ENCODE measurements around the gene SYNDIG1. TPM values are rescaled to one million over a fixed set of nuclear protein-coding genes. Genes with fewer than 3 reads are reported as not detected.

The SYNDIG1 gene
- polyA plus RNA-seq, 1 donor from 2014 or later, result 0.22 TPM

- Histone ChIP-seq H3K9me3 (ENCODE audit: low read length) (no peaks in the 10 kb centered on the region), H4K20me1 (ENCODE audit: insufficient read depth) (no peaks in the 10 kb centered on the region), H3K79me2 (replicated peaks; ENCODE audit: insufficient read depth, low read length) (no peaks in the 10 kb centered on the region), H3K9ac (ENCODE audit: low read length) (no peak overlapping the region), H3K27me3 (ENCODE audit: insufficient read depth, low read depth, low read length) (no peaks in the 10 kb centered on the region), H3K27ac (ENCODE audit: low read length) (no peak overlapping the region), H3K4me2 (ENCODE audit: low read length) (no peak overlapping the region), H3K36me3 (ENCODE audit: insufficient read depth, low read length) (no peaks in the 10 kb centered on the region), H2AFZ (ENCODE audit: low read depth, low read length) (no peak overlapping the region), H3K4me3 (ENCODE audit: low read length) (no peak overlapping the region), H3K9me2 (ENCODE audit: insufficient read depth, low read length) (no peaks in the 10 kb centered on the region), H3F3A (ENCODE audit: insufficient read depth, low read length, poor library complexity, severe bottlenecking) (no peaks in the 10 kb centered on the region)
- TF ChIP-seq MXI1 (conservative IDR thresholded peaks at IDR 0.05; ENCODE audit: poor library complexity, severe bottlenecking) (no peak), CTCF (IDR thresholded peaks at IDR 0.05; ENCODE audit: poor library complexity, severe bottlenecking) (no peak), TAF1 (IDR thresholded peaks at IDR 0.05; ENCODE audit: low read depth) (no peak), POLR2AphosphoS5 (IDR thresholded peaks at IDR 0.05) (no peak), RAD21 (conservative IDR thresholded peaks at IDR 0.05) (no peak), SMC3 (conservative IDR thresholded peaks at IDR 0.05; ENCODE audit: poor library complexity) (no peak), EP300 (conservative IDR thresholded peaks at IDR 0.05; ENCODE audit: poor library complexity, severe bottlenecking) (no peak), EZH2 (IDR thresholded peaks at IDR 0.05; ENCODE audit: borderline replicate concordance, insufficient read depth, low read length, poor library complexity, severe bottlenecking) (no peak)
- TF ChIP-seq, protein P1, sequence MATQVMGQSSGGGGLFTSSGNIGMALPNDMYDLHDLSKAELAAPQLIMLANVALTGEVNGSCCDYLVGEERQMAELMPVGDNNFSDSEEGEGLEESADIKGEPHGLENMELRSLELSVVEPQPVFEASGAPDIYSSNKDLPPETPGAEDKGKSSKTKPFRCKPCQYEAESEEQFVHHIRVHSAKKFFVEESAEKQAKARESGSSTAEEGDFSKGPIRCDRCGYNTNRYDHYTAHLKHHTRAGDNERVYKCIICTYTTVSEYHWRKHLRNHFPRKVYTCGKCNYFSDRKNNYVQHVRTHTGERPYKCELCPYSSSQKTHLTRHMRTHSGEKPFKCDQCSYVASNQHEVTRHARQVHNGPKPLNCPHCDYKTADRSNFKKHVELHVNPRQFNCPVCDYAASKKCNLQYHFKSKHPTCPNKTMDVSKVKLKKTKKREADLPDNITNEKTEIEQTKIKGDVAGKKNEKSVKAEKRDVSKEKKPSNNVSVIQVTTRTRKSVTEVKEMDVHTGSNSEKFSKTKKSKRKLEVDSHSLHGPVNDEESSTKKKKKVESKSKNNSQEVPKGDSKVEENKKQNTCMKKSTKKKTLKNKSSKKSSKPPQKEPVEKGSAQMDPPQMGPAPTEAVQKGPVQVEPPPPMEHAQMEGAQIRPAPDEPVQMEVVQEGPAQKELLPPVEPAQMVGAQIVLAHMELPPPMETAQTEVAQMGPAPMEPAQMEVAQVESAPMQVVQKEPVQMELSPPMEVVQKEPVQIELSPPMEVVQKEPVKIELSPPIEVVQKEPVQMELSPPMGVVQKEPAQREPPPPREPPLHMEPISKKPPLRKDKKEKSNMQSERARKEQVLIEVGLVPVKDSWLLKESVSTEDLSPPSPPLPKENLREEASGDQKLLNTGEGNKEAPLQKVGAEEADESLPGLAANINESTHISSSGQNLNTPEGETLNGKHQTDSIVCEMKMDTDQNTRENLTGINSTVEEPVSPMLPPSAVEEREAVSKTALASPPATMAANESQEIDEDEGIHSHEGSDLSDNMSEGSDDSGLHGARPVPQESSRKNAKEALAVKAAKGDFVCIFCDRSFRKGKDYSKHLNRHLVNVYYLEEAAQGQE (IDR thresholded peaks at IDR 0.05; ENCODE audit: borderline replicate concordance), result no peak
Measured at GRCh38 chr20:24692446-24693200, 223.2 kb downstream of the SYNDIG1 start.

DNA sequence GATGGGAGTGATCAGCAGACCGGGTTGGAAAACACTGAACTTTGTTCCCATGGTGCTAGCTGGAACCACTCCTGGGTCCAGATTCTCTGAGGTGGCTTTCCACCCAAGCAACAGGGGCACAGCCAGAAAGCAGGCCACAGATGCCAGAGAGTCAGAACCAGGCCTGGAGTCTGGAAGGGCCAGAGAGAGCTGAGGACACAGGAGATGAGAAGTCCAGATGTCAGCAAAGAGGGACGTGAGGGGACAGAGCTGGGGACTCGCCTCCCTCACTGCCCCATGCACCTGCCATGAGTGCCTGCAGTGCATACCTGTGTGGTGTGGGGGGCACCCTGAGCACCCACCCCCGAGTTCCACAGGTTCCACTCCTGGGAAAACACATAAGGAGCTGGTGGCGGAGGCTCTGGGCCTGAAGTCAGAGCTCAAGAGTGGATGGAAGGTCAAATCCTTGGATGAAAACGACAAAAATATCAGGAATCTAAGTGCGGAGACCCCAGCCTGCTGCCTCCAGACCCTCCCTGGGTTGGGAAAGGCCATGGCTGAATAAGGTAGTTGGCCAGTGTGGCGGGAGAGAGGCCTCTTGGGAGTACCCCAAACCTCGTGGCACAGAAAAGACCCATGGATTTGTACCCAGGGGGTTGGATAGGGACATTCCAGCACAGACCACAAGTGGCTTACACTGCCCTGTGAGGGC, 224.2 kb downstream of the SYNDIG1 start:
- H3K27ac ChIP-seq (ENCODE audit: low read length), result no peak overlapping the region
- no peaks in the 10 kb centered on the region for H3K79me2 ChIP-seq (replicated peaks; ENCODE audit: insufficient read depth, low read length)
- no peak overlapping the region for H3K4me3 ChIP-seq (ENCODE audit: low read length)
- H3K9me2 ChIP-seq (ENCODE audit: insufficient read depth, low read length), result no peaks in the 10 kb centered on the region
- TF ChIP-seq TAF1 (IDR thresholded peaks at IDR 0.05; ENCODE audit: low read depth) (no peak), RAD21 (conservative IDR thresholded peaks at IDR 0.05) (no peak), POLR2AphosphoS5 (IDR thresholded peaks at IDR 0.05) (no peak), MXI1 (conservative IDR thresholded peaks at IDR 0.05; ENCODE audit: poor library complexity, severe bottlenecking) (no peak), EZH2 (IDR thresholded peaks at IDR 0.05; ENCODE audit: borderline replicate concordance, insufficient read depth, low read length, poor library complexity, severe bottlenecking) (no peak), SMC3 (conservative IDR thresholded peaks at IDR 0.05; ENCODE audit: poor library complexity) (no peak), CTCF (IDR thresholded peaks at IDR 0.05; ENCODE audit: poor library complexity, severe bottlenecking) (no peak)
- TF ChIP-seq, protein P1 (IDR thresholded peaks at IDR 0.05; ENCODE audit: borderline replicate concordance), result no peak
- no peaks in the 10 kb centered on the region for H4K20me1 ChIP-seq (ENCODE audit: insufficient read depth)
- H3K27me3 ChIP-seq (ENCODE audit: insufficient read depth, low read depth, low read length), result no peaks in the 10 kb centered on the region
- H3K36me3 ChIP-seq (ENCODE audit: insufficient read depth, low read length), result no peaks in the 10 kb centered on the region
- H3K9ac ChIP-seq (ENCODE audit: low read length), result no peak overlapping the region
- no peaks in the 10 kb centered on the region for H3F3A ChIP-seq (ENCODE audit: insufficient read depth, low read length, poor library complexity, severe bottlenecking)
- H3K4me2 ChIP-seq (ENCODE audit: low read length), result no peak overlapping the region
- no peak overlapping the region for H2AFZ ChIP-seq (ENCODE audit: low read depth, low read length)
- no peaks in the 10 kb centered on the region for H3K9me3 ChIP-seq (ENCODE audit: low read length)
